ENCODE data around the gene ARID5A. TPM values are rescaled to one million over a fixed set of nuclear protein-coding genes. Genes with fewer than 3 reads are reported as not detected.

The ARID5A gene
- polyA plus RNA-seq, 3 donors = 27.8 to 38.8 (median 37.7) TPM

DNA sequence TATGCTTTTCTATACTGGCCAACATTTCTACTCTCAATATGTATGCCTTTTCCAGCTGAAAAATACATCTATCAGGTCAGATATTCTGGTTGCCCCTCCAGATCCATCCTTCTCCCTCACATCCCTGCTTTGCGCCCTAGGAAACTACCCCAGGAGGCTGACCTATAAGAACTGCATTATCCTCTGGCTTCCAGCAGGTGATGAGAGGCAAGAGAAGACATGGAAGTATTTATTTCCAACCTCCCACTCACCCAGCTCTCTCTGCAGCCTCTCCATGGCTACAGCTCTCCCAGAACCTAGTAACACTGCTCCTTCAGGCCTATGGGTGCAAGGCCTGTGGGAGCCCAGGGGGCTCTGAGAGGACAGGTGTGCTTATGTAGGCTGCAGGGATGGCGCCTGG lies 42.9 kb downstream of the ARID5A start:
- peaks cover 0 to 1% (median 0%) of the 10 kb centered on the region in 3 donors for H3K27me3 Mint-ChIP-seq (ENCODE audit: low read depth in 3 of 3)
- intact Hi-C loops (cut with micrococcal nuclease) = no loop called here
- WGBS (ENCODE audit: insufficient coverage) = no CpG with 5 or more reads among the region's 2 CpGs

DNA sequence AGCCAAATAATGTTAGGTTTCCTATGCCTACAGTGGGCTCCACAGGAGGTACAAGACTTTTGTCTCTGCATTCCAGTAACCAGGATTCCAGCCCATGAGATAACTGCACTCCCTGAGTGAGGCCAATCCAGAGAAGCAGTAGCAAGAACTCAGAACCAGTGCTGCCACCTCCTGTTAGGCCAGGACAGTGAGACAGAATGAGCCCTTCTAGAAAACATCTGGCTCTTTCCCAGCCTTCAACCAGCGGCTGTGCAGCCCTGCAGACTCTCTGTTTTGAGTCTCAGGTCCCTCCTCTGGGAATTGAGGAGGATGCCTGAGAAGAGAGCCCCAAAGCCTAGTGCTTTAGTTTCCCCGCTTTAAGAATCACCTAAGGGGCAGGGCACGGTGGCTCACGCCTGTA lies 44.2 kb downstream of the ARID5A start:
- H3K4me3 ChIP-seq (replicated peaks in 1 of 3; ENCODE audit: low read depth in 2 of 3, low read length in 3 of 3) = no peak overlapping the region
- H3K36me3 Mint-ChIP-seq = peaks cover 13 to 14% of the 10 kb centered on the region in 2 donors
- no peak overlapping the region for H3K27ac Mint-ChIP-seq
- H3K9ac ChIP-seq (ENCODE audit: insufficient read depth, low read length, poor library complexity, severe bottlenecking) = no peak overlapping the region
- H2AFZ ChIP-seq (ENCODE audit: insufficient read depth, low read depth, low read length, poor library complexity, severe bottlenecking) = no peak overlapping the region
- H3K4me1 ChIP-seq (ENCODE audit: control insufficient read depth in 1 of 2, insufficient read depth in 2 of 2, low read length in 2 of 2) = no peaks in the 10 kb centered on the region
- H3K27ac ChIP-seq (ENCODE audit: low read depth in 1 of 2, low read length in 2 of 2) = no peak overlapping the region
- peaks cover 0 to 1% (median 1%) of the 10 kb centered on the region in 3 donors for H3K27me3 Mint-ChIP-seq (ENCODE audit: low read depth in 3 of 3)
- H4K20me1 ChIP-seq (ENCODE audit: insufficient read depth, low read length) = no peaks in the 10 kb centered on the region
- peaks cover 0 to 8% of the 10 kb centered on the region in 2 donors for H3K36me3 ChIP-seq (replicated peaks in 1 of 2; ENCODE audit: control insufficient read depth in 1 of 2, insufficient read depth in 2 of 2, low read length in 2 of 2)
- H3K9me3 ChIP-seq (replicated peaks in 1 of 2; ENCODE audit: control insufficient read depth in 1 of 2, insufficient read depth in 1 of 2, low read length in 2 of 2) = no peaks in the 10 kb centered on the region
- no peaks in the 10 kb centered on the region for H3K4me1 Mint-ChIP-seq
- H3K27me3 ChIP-seq (ENCODE audit: control insufficient read depth in 2 of 2, insufficient read depth in 2 of 2, low read length in 2 of 2) = no peaks in the 10 kb centered on the region
- no peak for DNase-seq
- no peaks in the 10 kb centered on the region for H3K79me2 ChIP-seq (ENCODE audit: insufficient read depth, low read length)
- no peak overlapping the region for H3K4me3 Mint-ChIP-seq
- H3K4me2 ChIP-seq (replicated peaks; ENCODE audit: extremely low read depth, low read length, poor library complexity, severe bottlenecking) = no peak overlapping the region
- TF ChIP-seq, protein P1, sequence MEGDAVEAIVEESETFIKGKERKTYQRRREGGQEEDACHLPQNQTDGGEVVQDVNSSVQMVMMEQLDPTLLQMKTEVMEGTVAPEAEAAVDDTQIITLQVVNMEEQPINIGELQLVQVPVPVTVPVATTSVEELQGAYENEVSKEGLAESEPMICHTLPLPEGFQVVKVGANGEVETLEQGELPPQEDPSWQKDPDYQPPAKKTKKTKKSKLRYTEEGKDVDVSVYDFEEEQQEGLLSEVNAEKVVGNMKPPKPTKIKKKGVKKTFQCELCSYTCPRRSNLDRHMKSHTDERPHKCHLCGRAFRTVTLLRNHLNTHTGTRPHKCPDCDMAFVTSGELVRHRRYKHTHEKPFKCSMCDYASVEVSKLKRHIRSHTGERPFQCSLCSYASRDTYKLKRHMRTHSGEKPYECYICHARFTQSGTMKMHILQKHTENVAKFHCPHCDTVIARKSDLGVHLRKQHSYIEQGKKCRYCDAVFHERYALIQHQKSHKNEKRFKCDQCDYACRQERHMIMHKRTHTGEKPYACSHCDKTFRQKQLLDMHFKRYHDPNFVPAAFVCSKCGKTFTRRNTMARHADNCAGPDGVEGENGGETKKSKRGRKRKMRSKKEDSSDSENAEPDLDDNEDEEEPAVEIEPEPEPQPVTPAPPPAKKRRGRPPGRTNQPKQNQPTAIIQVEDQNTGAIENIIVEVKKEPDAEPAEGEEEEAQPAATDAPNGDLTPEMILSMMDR (IDR thresholded peaks at IDR 0.05) = no peak
- H3K9me3 Mint-ChIP-seq = peaks cover 0 to 1% (median 0%) of the 10 kb centered on the region in 7 donors
- WGBS (ENCODE audit: insufficient coverage) = 100% methylated on average over 3 of the region's 4 CpGs
- intact Hi-C loops (cut with micrococcal nuclease) = no loop called here

More for the DNA sequence above, 42.9 kb downstream of the ARID5A start:
- Histone ChIP-seq H3K27ac (ENCODE audit: low read depth in 1 of 2, low read length in 2 of 2) (no peak overlapping the region), H2AFZ (ENCODE audit: insufficient read depth, low read depth, low read length, poor library complexity, severe bottlenecking) (no peak overlapping the region), H3K4me2 (replicated peaks; ENCODE audit: extremely low read depth, low read length, poor library complexity, severe bottlenecking) (no peak overlapping the region), H3K9me3 (replicated peaks in 1 of 2; ENCODE audit: control insufficient read depth in 1 of 2, insufficient read depth in 1 of 2, low read length in 2 of 2) (no peaks in the 10 kb centered on the region), H3K27me3 (ENCODE audit: control insufficient read depth in 2 of 2, insufficient read depth in 2 of 2, low read length in 2 of 2) (no peaks in the 10 kb centered on the region), H3K9ac (ENCODE audit: insufficient read depth, low read length, poor library complexity, severe bottlenecking) (no peak overlapping the region), H4K20me1 (ENCODE audit: insufficient read depth, low read length) (no peaks in the 10 kb centered on the region), H3K79me2 (ENCODE audit: insufficient read depth, low read length) (no peaks in the 10 kb centered on the region), H3K36me3 (replicated peaks in 1 of 2; ENCODE audit: control insufficient read depth in 1 of 2, insufficient read depth in 2 of 2, low read length in 2 of 2) (peaks cover 0 to 2% of the 10 kb centered on the region in 2 donors), H3K4me3 (replicated peaks in 1 of 3; ENCODE audit: low read depth in 2 of 3, low read length in 3 of 3) (no peak overlapping the region), H3K4me1 (ENCODE audit: control insufficient read depth in 1 of 2, insufficient read depth in 2 of 2, low read length in 2 of 2) (no peaks in the 10 kb centered on the region)
- DNase-seq = no peak
- H3K4me1 Mint-ChIP-seq = no peaks in the 10 kb centered on the region
- no peak overlapping the region for H3K27ac Mint-ChIP-seq
- H3K36me3 Mint-ChIP-seq = peaks cover 3 to 4% of the 10 kb centered on the region in 2 donors
- H3K9me3 Mint-ChIP-seq = peaks cover 0 to 1% (median 0%) of the 10 kb centered on the region in 7 donors
- TF ChIP-seq, protein P1 (IDR thresholded peaks at IDR 0.05) = no peak
- H3K4me3 Mint-ChIP-seq = no peak overlapping the region
